UCSD-AML1 (cell line): ENCODE data around the gene KATNB1.
"Not testable (repeated sequence)": the region's sequence is repeated elsewhere in the genome, so short reads cannot be mapped to it uniquely, and the experiment has no call there.

Source experiments
- DNase-seq: peaks from one replicate; lab custom pipeline; 2025; ENCODE audit not compliant: unreplicated experiment; lab: John Stamatoyannopoulos, UW

The KATNB1 gene

DNA sequence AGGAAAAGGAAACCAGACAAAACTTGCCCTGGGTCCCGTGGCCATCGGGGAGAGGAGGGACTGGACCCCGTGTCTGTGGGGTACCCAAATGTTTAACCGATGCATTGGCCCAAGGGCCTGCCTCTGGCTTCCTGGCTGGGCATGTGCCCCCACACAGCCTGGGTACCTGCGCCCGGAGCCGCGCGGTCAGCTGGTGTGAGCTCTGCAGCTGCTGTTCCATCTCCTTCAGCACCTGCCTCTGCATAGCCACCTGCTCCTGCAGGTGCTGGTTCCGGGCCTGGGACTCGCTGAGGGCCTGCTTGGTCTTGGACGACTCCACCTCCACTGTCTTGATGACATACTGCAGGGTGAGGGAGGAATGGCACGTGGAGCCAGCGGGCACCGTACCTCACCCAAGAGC lies 34.8 kb downstream of the KATNB1 start:
- DNase-seq: no peak

DNA sequence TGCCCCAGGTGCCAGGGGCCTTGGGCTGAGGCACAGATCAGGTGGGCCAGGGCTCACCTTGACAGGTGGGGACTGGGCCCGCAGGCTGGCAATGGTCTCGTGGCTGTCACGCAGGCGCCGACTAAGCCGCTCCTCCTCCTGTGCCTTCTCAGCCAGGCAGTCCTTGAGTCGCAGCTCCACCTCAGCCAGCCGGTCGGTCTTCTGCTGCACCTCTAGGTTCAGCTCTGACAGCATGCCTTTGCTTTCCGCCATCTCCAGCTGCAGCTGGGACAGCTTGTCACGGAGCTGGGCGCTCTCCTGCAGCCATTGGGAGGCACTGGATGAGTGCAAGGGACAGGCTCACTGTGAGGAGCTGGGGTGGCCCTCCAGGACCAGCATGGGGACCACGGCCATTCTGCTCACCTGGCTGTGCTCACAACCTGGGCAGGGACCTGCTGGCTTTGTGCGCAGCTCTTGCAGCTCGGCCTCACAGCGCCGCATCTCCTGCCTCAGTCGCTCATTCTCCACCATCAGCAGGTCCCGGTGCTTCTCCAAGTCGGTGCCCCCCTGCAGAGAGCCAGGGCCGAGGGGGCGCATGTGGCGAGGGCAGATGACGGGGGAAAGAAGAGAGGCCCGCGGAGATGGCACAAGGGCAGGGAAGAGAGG lies 35.7 kb downstream of the KATNB1 start:
- no peak for DNase-seq

GRCh38 chr16:57773019-57773418 lies 37.4 kb downstream of the KATNB1 start:
- DNase-seq: no peak

DNA sequence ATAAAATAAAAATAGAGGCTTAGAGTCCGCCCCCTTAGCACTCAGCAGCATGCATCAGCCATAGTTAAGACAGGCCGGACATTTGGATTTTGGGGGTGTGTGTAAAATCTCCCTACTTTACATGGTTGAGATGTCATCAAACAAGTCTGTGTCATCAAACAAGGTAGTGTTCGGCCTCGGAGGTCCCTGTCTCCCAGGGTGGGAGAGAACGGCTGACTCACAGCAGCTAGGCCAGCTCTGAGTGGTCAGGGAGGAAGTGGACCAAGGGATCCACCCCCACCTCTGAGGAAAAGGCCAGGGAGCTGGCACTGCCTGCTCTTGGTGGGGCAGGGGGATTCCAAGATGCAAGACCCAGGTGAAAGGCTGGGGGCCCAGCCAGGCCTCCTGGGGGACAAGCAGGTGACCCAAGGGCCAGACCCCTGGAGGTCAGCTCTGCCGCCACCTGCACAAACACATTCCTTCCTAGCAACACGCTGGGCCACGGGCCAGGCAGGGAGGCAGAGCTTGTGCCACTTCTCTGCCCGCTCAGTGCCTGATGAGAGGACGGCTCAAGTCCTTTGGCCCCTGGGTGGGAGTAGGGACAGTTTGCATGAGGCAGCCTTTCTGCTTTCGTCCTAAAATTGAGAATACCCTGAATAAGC lies 38.2 kb downstream of the KATNB1 start:
- DNase-seq: no peak

- DNase-seq: no peak
Observed at GRCh38 chr16:57774705-57775285, 39.2 kb downstream of the KATNB1 start.

DNA sequence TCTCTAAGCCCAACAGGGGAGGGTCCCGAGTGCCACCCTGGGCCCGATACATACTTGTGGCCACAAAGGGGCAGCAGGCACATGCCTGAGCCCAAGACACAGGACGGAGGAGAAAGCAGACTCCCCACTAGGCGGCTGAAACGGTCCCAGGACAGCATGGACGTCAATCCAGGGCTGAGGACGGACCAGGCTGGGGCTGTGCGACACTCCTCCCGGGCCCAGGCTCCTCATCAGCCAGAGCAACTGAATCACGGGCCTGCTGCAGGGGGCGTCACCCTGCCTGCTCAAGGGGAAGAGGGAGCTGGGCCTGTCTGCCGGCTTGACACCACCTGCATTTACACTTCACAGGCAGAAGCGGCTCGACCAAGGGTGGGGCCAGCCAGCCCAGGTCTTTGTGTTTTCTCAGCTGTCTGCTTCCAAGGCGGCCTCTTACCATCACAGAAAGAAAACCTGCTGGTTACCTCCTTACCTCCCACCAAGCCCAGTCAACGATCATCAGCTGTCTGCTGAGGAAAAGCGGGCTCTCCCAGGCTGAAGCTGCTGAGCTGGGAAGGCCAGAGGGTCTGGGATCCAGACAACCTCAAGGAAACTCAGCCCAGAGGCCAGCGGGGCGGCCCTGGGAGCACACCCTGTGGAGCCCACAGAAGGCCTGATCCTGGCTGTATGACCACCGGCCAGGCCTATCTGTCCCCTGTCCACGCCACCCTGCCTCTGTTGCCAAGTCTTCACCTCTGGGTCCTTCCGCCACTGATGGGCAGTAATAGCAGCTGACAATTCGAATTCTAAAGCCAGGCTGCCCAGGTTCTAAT lies 40.3 kb downstream of the KATNB1 start:
- no peak for DNase-seq

GRCh38 chr16:57778658-57779057 lies 43.1 kb downstream of the KATNB1 start:
- DNase-seq: no peak

- not testable (repeated sequence) for DNase-seq
Observed at GRCh38 chr16:57779836-57780235, 44.3 kb downstream of the KATNB1 start.

GRCh38 chr16:57781349-57781740 lies 45.8 kb downstream of the KATNB1 start:
- no peak for DNase-seq

- no peak for DNase-seq
Observed at GRCh38 chr16:57781741-57782606, 46.4 kb downstream of the KATNB1 start.

DNA sequence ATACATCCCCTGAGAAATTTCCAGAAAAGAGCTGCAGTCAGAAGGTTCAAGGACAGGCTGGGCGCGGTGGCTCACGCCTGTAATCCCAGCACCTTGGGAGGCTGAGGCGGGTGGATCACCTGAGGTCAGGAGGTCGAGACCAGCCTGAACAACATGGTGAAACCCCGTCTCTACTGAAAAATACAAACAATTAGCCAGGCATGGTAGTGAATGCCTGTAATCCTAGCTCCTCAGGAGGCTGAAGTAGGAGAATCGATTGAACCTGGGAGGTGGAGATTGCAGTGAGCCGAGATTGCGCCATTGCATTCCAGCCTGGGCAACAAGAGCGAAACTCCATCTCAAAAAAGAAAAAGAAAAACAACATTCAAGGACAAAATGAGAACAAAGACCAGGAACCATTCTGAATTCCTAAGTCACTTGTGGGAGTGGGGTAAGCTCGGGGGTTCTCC lies 47.1 kb downstream of the KATNB1 start:
- DNase-seq: not testable (repeated sequence)

- no peak for DNase-seq
Observed at GRCh38 chr16:57783116-57783515, 47.5 kb downstream of the KATNB1 start.

- DNase-seq: no peak
Observed at GRCh38 chr16:57783883-57784282, 48.3 kb downstream of the KATNB1 start.

DNA sequence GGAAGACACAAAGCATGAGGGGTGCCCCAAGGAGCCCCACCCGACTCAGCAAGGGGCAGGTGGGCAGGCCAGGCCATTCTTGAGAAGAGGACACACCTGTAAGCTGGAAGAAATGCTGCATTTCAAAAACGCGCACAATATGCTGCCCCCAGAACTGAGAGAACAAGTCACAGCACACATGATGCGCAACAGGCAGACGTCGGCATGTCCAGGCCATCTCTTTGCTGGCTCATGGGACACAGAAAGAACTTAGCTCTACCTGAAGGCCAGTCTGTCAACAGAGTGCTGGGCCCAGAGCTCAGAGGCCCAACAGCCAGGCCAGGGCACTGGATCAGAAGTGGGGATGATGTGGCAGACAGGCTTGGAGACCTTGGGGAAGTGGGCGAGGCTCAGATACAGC lies 48.8 kb downstream of the KATNB1 start:
- no peak for DNase-seq

DNA sequence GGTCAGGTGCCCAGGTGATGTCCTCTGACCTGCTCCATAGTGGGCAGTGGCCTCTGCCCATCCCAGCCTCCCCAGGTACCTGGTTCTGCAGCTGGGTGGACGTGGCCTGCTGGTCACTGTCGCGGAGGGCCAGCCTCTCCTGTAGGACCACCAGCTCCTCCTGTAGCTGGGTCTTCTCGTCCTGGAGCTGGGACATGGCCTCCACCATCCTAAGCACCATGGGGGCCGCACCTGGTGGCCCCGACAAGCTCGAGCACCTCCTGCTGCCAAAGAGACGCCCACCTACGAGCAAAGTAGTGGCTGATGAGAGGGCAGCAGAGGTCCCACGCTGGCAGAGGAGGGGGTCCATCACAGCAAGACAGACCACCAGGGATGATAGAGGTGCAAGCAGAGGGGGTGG lies 49.8 kb downstream of the KATNB1 start:
- DNase-seq: no peak

DNA sequence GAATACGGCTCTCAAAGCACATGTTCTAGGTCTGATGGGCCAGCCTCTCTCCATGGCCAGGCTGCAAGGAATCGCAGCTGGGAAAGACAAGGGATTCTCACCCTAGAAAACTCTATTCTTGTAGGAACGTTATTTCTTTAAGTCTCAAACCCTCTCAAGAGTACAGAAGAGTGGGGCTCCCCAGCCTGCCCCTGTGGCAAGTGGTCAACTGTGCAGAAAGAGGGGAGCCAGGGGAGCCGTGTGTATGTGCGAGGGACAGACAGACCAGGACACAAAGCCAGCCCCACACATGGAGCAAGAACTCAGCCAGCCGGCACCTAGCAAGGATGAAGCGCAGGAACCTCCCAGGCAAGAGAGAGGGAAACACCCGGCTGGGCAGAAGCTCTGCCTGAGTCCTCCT lies 50.4 kb downstream of the KATNB1 start:
- no peak for DNase-seq

DNA sequence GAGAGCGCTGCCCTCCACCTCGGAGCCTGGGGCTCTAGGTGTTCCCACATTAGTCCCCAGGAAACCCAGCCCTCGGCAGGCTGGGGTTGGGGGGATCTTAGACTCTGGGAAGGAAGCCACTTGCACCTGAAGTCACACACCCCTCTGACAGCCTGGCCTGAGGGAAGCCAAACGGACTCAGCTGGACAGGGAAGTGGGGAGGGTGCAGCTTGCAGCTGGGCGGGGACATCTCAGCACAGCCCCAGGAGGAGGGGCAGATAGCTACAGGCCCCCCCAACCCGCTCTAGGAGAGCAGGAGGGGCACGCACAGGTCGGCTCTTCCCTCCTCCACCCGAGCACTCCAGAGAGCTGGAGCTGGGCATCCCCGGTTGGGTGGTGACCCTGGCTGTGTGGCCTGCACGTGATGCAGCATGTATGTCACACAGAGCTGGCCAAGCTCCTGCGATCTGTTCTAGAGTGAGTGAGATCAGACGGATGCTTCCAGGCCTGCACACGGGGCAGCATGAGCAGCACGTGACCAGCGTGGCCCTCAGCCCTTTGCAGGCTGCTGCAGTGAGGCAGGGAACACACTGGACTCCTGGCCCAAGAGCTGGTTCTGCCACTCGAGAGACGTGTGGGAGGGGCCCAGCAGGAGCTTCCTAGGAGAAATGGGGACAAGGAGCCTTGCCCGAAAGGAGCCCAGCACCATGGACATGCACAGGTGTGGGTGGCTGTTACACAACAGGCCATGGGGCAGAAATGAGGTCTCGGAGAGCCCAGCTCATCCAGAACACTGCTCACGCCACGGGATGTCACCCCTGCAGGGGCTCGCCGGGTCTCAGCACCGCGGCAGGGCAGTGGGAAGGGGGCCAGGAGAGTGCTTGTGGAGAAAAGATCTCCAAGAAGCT lies 51.3 kb downstream of the KATNB1 start:
- DNase-seq: no peak

- no peak for DNase-seq
Observed at GRCh38 chr16:57787519-57787905, 51.9 kb downstream of the KATNB1 start.

- DNase-seq: no peak
Observed at GRCh38 chr16:57788252-57788841, 52.8 kb downstream of the KATNB1 start.
